MM.1S (cell line): ENCODE results near the gene TTLL6.

Experiments
- DNase-seq: peaks from one replicate; pipeline ENCODE4 v3.0.0-alpha.2; 2015
- H2AFZ ChIP-seq: fragments of 300-600 bp; sonication (generic); 2 replicates; pipeline ENCODE4 v1.6.0; 2016; ENCODE audit warnings: antibody characterized with exemption, low read length
- H3F3A ChIP-seq: fragments of 300-600 bp; sonication (generic); 2 replicates; pipeline ENCODE4 v1.6.1; 2016; ENCODE audit warnings: mild to moderate bottlenecking, antibody characterized with exemption, low read length, moderate library complexity, mixed read lengths; ENCODE audit not compliant: insufficient read depth
- H3K27ac ChIP-seq: fragments of 300-600 bp; sonication (generic); 2 replicates; pipeline ENCODE4 v1.5.1; 2016; ENCODE audit warnings: mild to moderate bottlenecking, low read length
- H3K27me3 ChIP-seq: fragments of 300-600 bp; sonication (generic); replicated peaks from 2 replicates; pipeline ENCODE4 v1.6.0; 2016; ENCODE audit warnings: low read length; ENCODE audit not compliant: insufficient read depth
- H3K36me3 ChIP-seq: fragments of 300-600 bp; sonication (generic); replicated peaks from 2 replicates; pipeline ENCODE4 v1.6.1; 2016; ENCODE audit warnings: mild to moderate bottlenecking, low read length, mixed read lengths; ENCODE audit not compliant: insufficient read depth
- H3K4me1 ChIP-seq: fragments of 300-600 bp; sonication (generic); 2 replicates; pipeline ENCODE4 v1.6.1; 2016; ENCODE audit warnings: low read length, mixed read lengths
- H3K4me2 ChIP-seq: fragments of 300-600 bp; sonication (generic); 2 replicates; pipeline ENCODE4 v1.6.0; 2016; ENCODE audit warnings: low read depth, low read length
- H3K4me3 ChIP-seq: fragments of 300-600 bp; sonication (generic); 2 replicates; pipeline ENCODE4 v1.5.1; 2016; ENCODE audit warnings: low read length, mixed read lengths
- H3K79me2 ChIP-seq: fragments of 300-600 bp; sonication (generic); 2 replicates; pipeline ENCODE4 v1.6.1; 2016; ENCODE audit warnings: mixed run types, low read length, mixed read lengths
- H3K9ac ChIP-seq: fragments of 300-600 bp; sonication (generic); 2 replicates; pipeline ENCODE4 v1.6.1; 2016; ENCODE audit warnings: low read length, mixed read lengths
- H3K9me2 ChIP-seq: fragments of 300-600 bp; sonication (generic); replicated peaks from 2 replicates; pipeline ENCODE4 v1.6.1; 2016; ENCODE audit warnings: mild to moderate bottlenecking, low read length, mixed read lengths; ENCODE audit not compliant: insufficient read depth
- H3K9me3 ChIP-seq: fragments of 300-600 bp; sonication (generic); replicated peaks from 2 replicates; pipeline ENCODE4 v1.6.1; 2016; ENCODE audit warnings: mild to moderate bottlenecking, low read length, mixed read lengths; ENCODE audit not compliant: insufficient read depth
- H4K20me1 ChIP-seq: fragments of 300-600 bp; sonication (generic); 2 replicates; pipeline ENCODE4 v1.6.1; 2016; ENCODE audit warnings: mild to moderate bottlenecking, low read length, moderate library complexity, mixed read lengths; ENCODE audit not compliant: insufficient read depth
- EZH2 ChIP-seq: fragments of 300-600 bp; sonication (generic); optimal IDR thresholded peaks from 2 replicates; pipeline ENCODE3; 2017; ENCODE audit warnings: low read depth, mild to moderate bottlenecking, antibody characterized with exemption, low read length, mixed read lengths
- EZH2phosphoT487 ChIP-seq: fragments of 300-600 bp; sonication (generic); IDR thresholded peaks from 2 replicates; pipeline ENCODE4 v1.6.1; 2018; ENCODE audit warnings: antibody characterized with exemption, low read length
- TF ChIP-seq, protein P1 (sequence below): fragments of 300-600 bp; sonication (generic); IDR thresholded peaks from 2 replicates; pipeline ENCODE4 v1.5.1; 2016; ENCODE audit warnings: antibody characterized with exemption, low read length, mixed read lengths

TTLL6 gene

DNA sequence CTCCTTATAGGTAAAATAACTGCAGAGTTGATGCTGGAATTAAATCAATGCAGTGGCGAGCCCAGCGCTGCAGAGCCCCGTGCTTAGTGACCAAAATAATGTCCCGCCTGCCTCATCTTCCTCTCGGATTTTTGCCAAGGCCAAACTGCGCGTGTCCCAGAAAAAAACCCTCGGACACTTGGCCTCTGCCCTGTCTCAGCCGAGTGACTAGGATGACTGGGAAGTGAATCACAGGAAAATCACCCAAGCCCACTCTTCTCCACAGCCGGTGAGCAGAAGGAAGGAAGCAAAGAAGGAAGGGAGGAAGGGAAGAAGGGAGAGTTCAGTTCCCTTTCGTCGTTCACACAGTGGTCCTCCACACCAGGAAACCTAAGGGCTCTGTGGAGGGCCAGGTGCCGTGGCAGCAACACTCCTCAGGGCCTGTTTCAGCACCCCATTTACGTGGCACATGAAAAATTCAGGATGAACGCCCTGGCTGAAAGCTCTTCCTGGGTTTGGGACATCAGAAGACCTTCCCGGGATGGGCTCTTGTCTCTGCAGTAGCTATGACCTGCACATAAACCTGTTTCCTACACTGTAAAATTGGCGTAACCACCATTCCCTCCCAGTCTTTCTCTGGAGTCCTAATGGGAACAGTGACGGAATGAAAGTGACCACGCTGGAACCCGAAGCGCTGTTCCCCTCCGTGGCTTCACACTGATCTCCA is 63.1 kb downstream of the TTLL6 start:
- peaks cover 85% of the 10 kb centered on the region for H3K27me3 ChIP-seq

DNA sequence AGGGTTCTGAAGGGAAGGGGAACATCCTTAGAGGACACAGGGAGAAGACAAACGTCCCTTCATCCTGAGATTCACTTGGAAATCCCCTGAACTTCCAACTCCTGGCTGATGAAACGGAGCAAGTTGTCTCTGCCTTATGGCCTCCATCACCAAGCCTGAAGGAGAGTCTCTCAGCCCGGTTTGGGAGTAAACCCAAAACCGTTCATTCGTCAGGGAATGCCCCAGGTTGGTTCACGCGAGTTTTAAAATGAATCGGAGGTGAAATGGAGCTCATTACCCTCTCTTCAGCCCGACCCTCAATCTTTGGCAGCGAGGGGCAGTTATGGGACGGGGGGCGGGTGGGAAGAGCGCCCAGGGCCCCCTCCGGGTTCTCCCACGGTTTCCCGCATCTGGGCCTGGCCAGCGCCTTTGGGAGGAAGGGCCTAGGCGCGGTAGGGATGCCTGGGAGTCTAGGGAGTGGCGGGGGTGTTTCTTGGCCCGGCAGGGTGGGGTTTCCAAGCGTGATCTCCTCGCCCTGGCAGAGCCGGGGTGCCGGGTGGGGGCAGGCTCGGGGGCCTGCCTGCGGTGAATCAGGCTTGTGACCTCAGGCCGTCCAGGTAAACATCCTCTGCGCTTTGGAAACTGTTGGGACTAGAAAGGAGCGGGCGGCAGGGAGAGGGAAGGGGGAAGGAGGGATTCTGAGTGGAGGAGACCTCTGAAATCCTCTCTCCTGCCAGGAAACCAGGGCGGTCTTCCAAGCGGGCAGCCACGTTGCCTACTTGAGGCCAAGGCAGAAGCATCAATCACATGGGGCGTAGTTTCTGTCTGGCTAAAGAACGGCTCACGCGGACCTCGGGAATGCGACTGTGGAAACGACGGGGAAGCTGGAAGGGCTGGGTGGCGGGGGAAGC is 64.4 kb downstream of the TTLL6 start:
- no peak overlapping the region for H2AFZ ChIP-seq
- H3K79me2 ChIP-seq: no peaks in the 10 kb centered on the region
- no peaks in the 10 kb centered on the region for H3F3A ChIP-seq
- no peak overlapping the region for H3K27ac ChIP-seq
- H3K9me3 ChIP-seq: no peaks in the 10 kb centered on the region
- H3K4me1 ChIP-seq: no peaks in the 10 kb centered on the region
- no peak overlapping the region for H3K4me3 ChIP-seq
- no peaks in the 10 kb centered on the region for H3K36me3 ChIP-seq
- TF ChIP-seq, protein P1, sequence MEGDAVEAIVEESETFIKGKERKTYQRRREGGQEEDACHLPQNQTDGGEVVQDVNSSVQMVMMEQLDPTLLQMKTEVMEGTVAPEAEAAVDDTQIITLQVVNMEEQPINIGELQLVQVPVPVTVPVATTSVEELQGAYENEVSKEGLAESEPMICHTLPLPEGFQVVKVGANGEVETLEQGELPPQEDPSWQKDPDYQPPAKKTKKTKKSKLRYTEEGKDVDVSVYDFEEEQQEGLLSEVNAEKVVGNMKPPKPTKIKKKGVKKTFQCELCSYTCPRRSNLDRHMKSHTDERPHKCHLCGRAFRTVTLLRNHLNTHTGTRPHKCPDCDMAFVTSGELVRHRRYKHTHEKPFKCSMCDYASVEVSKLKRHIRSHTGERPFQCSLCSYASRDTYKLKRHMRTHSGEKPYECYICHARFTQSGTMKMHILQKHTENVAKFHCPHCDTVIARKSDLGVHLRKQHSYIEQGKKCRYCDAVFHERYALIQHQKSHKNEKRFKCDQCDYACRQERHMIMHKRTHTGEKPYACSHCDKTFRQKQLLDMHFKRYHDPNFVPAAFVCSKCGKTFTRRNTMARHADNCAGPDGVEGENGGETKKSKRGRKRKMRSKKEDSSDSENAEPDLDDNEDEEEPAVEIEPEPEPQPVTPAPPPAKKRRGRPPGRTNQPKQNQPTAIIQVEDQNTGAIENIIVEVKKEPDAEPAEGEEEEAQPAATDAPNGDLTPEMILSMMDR: no peak
- DNase-seq: no peak
- no peaks in the 10 kb centered on the region for H4K20me1 ChIP-seq
- no peak overlapping the region for H3K4me2 ChIP-seq
- no peaks in the 10 kb centered on the region for H3K9me2 ChIP-seq
- H3K9ac ChIP-seq: no peak overlapping the region
- H3K27me3 ChIP-seq: peaks cover 96% of the 10 kb centered on the region

More for the DNA sequence above, 63.1 kb downstream of the TTLL6 start:
- Histone ChIP-seq H3K9me3 (no peaks in the 10 kb centered on the region), H4K20me1 (no peaks in the 10 kb centered on the region), H3K36me3 (no peaks in the 10 kb centered on the region), H3K4me3 (no peak overlapping the region), H3K4me2 (no peak overlapping the region), H3K27ac (no peak overlapping the region), H3F3A (no peaks in the 10 kb centered on the region), H3K4me1 (no peaks in the 10 kb centered on the region), H3K79me2 (no peaks in the 10 kb centered on the region), H3K9me2 (no peaks in the 10 kb centered on the region), H3K9ac (no peak overlapping the region), H2AFZ (no peak overlapping the region)
- TF ChIP-seq EZH2phosphoT487: no peak
- no peak for DNase-seq

DNA sequence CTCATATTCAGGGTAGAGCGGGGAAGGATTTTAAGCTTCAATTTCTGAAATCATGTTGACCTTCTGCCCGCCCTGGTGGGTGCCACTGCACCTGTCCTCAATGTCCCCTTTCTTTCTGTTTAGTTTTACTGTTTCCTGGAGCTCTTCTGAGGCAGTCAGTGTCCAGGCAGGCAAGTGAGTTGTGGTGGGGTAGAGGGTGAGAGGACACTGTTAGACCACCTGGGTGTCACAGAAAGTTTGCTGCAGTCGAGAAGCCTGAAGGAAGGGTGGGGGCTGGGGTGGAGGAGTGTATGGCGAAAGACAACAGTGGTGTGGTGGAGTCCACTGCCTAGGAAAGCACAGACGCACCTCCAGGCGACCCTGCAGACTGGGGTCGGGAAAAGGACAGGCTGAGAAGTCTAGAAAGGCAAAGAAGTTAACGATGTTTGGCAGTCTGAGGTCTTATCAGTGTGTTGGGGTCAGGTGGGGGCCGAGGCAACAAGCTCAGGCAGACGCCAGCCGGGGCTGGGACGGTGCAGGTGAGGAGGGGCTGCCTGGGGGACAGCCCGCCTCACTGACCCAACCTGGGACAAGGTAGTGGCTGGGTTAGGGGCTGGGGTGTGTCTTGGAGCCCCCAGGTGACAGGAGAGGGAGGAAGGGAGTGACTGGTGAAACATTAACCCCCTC is 65.2 kb downstream of the TTLL6 start:
- H3K4me1 ChIP-seq: no peaks in the 10 kb centered on the region
- H3K27me3 ChIP-seq: peaks cover 97% of the 10 kb centered on the region
- H3K9me3 ChIP-seq: no peaks in the 10 kb centered on the region
- no peaks in the 10 kb centered on the region for H3K9me2 ChIP-seq
- no peak overlapping the region for H3K27ac ChIP-seq
- DNase-seq: no peak
- no peak overlapping the region for H3K9ac ChIP-seq
- H3K4me3 ChIP-seq: no peak overlapping the region
- H3F3A ChIP-seq: no peaks in the 10 kb centered on the region
- no peaks in the 10 kb centered on the region for H3K79me2 ChIP-seq
- TF ChIP-seq, protein P1: no peak
- no peak for TF ChIP-seq EZH2phosphoT487
- TF ChIP-seq EZH2: no peak
- H3K36me3 ChIP-seq: no peaks in the 10 kb centered on the region
- no peak overlapping the region for H3K4me2 ChIP-seq
- H2AFZ ChIP-seq: no peak overlapping the region
- H4K20me1 ChIP-seq: no peaks in the 10 kb centered on the region
